HG02759 (cell line): Measurements from ENCODE around the gene CT45A7.
"Not testable (repeated sequence)": the region's sequence is repeated elsewhere in the genome, so short reads cannot be mapped to it uniquely, and the experiment has no call there.

Experiments used
- ATAC-seq: cut with Tn5 transposase; IDR thresholded peaks from one replicate; pipeline ENCODE4 v1.9.1; 2021; ENCODE audit warnings: mild to moderate bottlenecking, moderate library complexity; ENCODE audit not compliant: unreplicated experiment

The CT45A7 gene

GRCh38 chrX:135837180-135837579 lies at the start of gene CT45A7:
Gene CT45A7, minus strand, starts transcription at chrX:135837280. Its CDS starts 3,747 bp downstream, at chrX:135833533.
- ATAC-seq = not testable (repeated sequence)

GRCh38 chrX:135882741-135883140 lies 45.7 kb upstream of the CT45A7 start:
- ATAC-seq = not testable (repeated sequence)

GRCh38 chrX:135871712-135872111 lies 34.6 kb upstream of the CT45A7 start, which contains the start of gene CT45A9:
Gene CT45A9, minus strand, starts transcription at chrX:135871812. Its CDS starts 3,751 bp downstream, at chrX:135868061.
- ATAC-seq = not testable (repeated sequence)

- ATAC-seq = not testable (repeated sequence)
These were observed 17.4 kb upstream of the CT45A7 start, which contains the start of gene CT45A8 for GRCh38 chrX:135854438-135854837. Gene CT45A8, minus strand, starts transcription at chrX:135854538. Its CDS starts 3,755 bp downstream, at chrX:135850783.

GRCh38 chrX:135819912-135820311 lies 17.2 kb downstream of the CT45A7 start, which contains the start of gene CT45A2:
Gene CT45A2, minus strand, starts transcription at chrX:135820012. Its CDS starts 3,747 bp downstream, at chrX:135816265.
- not testable (repeated sequence) for ATAC-seq

- ATAC-seq = not testable (repeated sequence)
These were observed 34.4 kb downstream of the CT45A7 start, which contains the start of gene CT45A6 for GRCh38 chrX:135802687-135803086. Gene CT45A6, minus strand, starts transcription at chrX:135802787. Its CDS starts 3,794 bp downstream, at chrX:135798993.

GRCh38 chrX:135785403-135785802 lies 51.7 kb downstream of the CT45A7 start, which contains the start of gene CT45A5:
Gene CT45A5, minus strand, starts transcription at chrX:135785503. Its CDS starts 3,774 bp downstream, at chrX:135781729.
- ATAC-seq = not testable (repeated sequence)
